Activated T-helper 17 cell treated with anti-CD3 and anti-CD28 coated beads, Interleukin-2, amount 50 U/mL, for 72 hours (primary cell): ENCODE data around the gene B3GNT9. TPM values are rescaled to one million over a fixed set of nuclear protein-coding genes. Genes with fewer than 3 reads are reported as not detected.

Experiments used
- ATAC-seq: fragments of 150-1000 bp; cut with Tn5 transposase; replicated peaks from 2 replicates; pipeline ENCODE4 v1.10.0; 2021; ENCODE audit warnings: mild to moderate bottlenecking, moderate library complexity
- H3K27ac Mint-ChIP-seq: one replicate; pipeline ENCODE4 v1.8.0; 2022; ENCODE audit warnings: mixed read lengths
- H3K27me3 Mint-ChIP-seq: one replicate; pipeline ENCODE4 v1.8.0; 2022; ENCODE audit warnings: mixed read lengths
- H3K36me3 Mint-ChIP-seq: one replicate; pipeline ENCODE4 v1.8.0; 2022; ENCODE audit warnings: low read depth, mild to moderate bottlenecking, mixed read lengths
- H3K4me1 Mint-ChIP-seq: one replicate; pipeline ENCODE4 v1.8.0; 2022; ENCODE audit warnings: mixed read lengths
- H3K4me3 Mint-ChIP-seq: one replicate; pipeline ENCODE4 v1.8.0; 2022; ENCODE audit warnings: mild to moderate bottlenecking, mixed read lengths
- H3K9me3 Mint-ChIP-seq: one replicate; pipeline ENCODE4 v1.8.0; 2022; ENCODE audit warnings: mixed read lengths
- total RNA-seq, 2 donors: library from RNA; stranded (reverse); gene quantifications; one replicate each; pipeline ENCODE4 v1.2.3, GENCODE V29; 2022

The B3GNT9 gene
- total RNA-seq, 2 donors from 2014 or later = 8.3 to 12.3 TPM

DNA sequence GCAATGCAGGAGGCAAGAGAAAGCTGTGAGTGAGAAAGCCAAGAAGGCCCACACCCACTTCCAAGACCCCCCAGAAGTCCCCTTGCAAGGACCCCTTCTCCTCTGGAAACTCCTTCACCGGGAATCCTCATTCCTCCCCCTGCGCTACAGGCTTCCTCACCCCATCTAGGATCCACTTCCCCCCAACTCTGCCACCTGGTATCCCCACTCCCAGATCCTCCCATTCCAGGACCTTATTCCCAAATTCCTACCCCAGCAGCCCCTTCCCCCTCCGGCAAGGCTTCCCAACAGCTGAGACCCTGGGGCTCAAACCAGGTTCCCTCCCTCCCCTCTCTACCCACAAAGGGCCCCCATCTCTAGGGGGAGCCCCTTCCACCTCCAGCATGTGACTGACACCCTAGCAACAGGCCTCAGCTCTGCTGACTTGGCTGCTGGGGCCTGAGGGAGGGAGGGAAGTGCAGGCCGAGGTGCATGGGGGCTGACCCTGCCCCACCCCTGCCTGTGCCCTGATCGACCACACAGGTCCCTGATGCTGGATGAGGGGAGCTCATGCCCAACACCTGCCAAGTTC, 15.9 kb upstream of the B3GNT9 start:
- Mint-ChIP-seq H3K9me3 (no peaks in the 10 kb centered on the region), H3K27ac (peak overlapping the region; percentile 66), H3K36me3 (peaks cover 85% of the 10 kb centered on the region), H3K27me3 (peaks cover 19% of the 10 kb centered on the region), H3K4me1 (peaks cover 25% of the 10 kb centered on the region), H3K4me3 (peak overlapping the region; percentile 99)
- ATAC-seq = no peak

DNA sequence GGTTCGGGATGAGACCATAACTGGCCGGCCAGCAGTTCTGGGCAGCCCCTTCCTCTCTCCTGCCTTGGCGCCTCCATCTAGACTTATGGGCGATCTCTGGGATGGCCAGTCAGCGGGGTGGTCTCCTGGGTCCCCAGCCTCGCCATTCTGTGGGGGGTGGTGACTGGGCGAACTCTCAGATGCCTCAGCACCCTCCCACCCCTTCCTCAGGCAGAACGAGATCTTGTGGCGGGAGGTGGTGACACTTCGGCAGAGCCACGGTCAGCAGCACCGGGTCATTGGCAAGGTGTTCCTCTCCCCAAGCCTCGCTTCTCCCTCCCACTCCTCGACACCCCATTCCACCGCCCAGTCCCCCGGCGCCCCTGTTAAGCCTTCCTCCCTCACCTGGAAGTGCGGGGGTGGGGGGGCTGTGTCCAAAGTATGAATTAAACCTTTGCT, 15.3 kb upstream of the B3GNT9 start:
- no peaks in the 10 kb centered on the region for H3K9me3 Mint-ChIP-seq
- peaks cover 20% of the 10 kb centered on the region for H3K4me1 Mint-ChIP-seq
- ATAC-seq = no peak
- peaks cover 16% of the 10 kb centered on the region for H3K27me3 Mint-ChIP-seq
- H3K36me3 Mint-ChIP-seq = peaks cover 85% of the 10 kb centered on the region
- H3K27ac Mint-ChIP-seq = peak overlapping the region; percentile 66
- H3K4me3 Mint-ChIP-seq = peak overlapping the region; percentile 99

- H3K36me3 Mint-ChIP-seq = peaks cover 85% of the 10 kb centered on the region
- H3K4me1 Mint-ChIP-seq = peaks cover 15% of the 10 kb centered on the region
- peak overlapping the region; percentile 99 for H3K4me3 Mint-ChIP-seq
- H3K27me3 Mint-ChIP-seq = peaks cover 13% of the 10 kb centered on the region
- no peaks in the 10 kb centered on the region for H3K9me3 Mint-ChIP-seq
- ATAC-seq = no peak
- no peak overlapping the region for H3K27ac Mint-ChIP-seq
Observed at GRCh38 chr16:67165121-67166078, 14.6 kb upstream of the B3GNT9 start.

- no peak within 1 kb of the TSS for H3K27ac Mint-ChIP-seq
- peaks cover 13% of the 10 kb centered on the region for H3K27me3 Mint-ChIP-seq
- peak within 1 kb of the TSS; percentile 99 for H3K4me3 Mint-ChIP-seq
- no peak for ATAC-seq
- no peaks in the 10 kb centered on the region for H3K9me3 Mint-ChIP-seq
- H3K4me1 Mint-ChIP-seq = peaks cover 10% of the 10 kb centered on the region
- H3K36me3 Mint-ChIP-seq = peaks cover 83% of the 10 kb centered on the region
Observed at GRCh38 chr16:67164599-67165061, 13.8 kb upstream of the B3GNT9 start, which contains the start of gene HSF4. Gene HSF4, plus strand, starts transcription at chr16:67164745. Its CDS starts 67 bp downstream, at chr16:67164812.

DNA sequence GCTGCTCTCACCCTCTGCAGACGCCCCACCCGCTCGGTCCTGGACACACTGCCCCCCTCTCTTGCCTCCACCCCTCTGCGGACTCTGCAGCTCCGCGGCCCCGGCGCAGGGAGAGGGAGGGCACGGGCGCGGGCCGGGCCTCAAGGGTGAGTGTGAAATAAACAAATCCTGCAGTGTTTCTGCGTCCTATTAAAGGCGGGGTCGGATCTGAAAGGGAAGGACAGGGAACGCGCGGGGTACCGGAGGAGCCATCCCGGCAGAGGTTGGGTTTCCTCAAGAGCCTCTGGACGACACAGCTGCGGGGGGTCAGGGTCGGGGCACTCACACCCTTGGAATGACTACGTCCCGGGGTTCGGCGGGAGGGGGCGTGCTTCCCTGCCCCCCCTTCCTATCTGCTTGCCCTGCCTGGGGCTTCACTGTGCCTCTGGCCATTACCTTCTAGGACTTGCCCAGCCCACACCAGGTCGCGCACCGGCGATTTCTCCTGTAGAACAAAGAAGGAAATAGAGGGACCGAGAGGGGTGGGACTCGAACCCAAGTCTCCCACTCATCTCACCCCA, 13.3 kb upstream of the B3GNT9 start:
- peaks cover 10% of the 10 kb centered on the region for H3K4me1 Mint-ChIP-seq
- peak overlapping the region; percentile 94 for H3K4me3 Mint-ChIP-seq
- peaks cover 13% of the 10 kb centered on the region for H3K27me3 Mint-ChIP-seq
- peaks cover 82% of the 10 kb centered on the region for H3K36me3 Mint-ChIP-seq
- ATAC-seq = no peak
- H3K27ac Mint-ChIP-seq = no peak overlapping the region
- no peaks in the 10 kb centered on the region for H3K9me3 Mint-ChIP-seq

GRCh38 chr16:67163164-67163998, 12.6 kb upstream of the B3GNT9 start:
- peak; percentile 1 for ATAC-seq
- Mint-ChIP-seq H3K27ac (no peak overlapping the region), H3K36me3 (peaks cover 82% of the 10 kb centered on the region), H3K27me3 (peaks cover 13% of the 10 kb centered on the region), H3K9me3 (no peaks in the 10 kb centered on the region), H3K4me1 (peaks cover 13% of the 10 kb centered on the region), H3K4me3 (peak overlapping the region; percentile 94)

- Mint-ChIP-seq H3K27ac (no peak overlapping the region), H3K36me3 (peaks cover 82% of the 10 kb centered on the region), H3K9me3 (no peaks in the 10 kb centered on the region), H3K4me1 (peaks cover 17% of the 10 kb centered on the region), H3K4me3 (peak overlapping the region; percentile 94), H3K27me3 (peaks cover 13% of the 10 kb centered on the region)
- ATAC-seq = no peak
Observed at GRCh38 chr16:67162506-67163163, 11.8 kb upstream of the B3GNT9 start.

DNA sequence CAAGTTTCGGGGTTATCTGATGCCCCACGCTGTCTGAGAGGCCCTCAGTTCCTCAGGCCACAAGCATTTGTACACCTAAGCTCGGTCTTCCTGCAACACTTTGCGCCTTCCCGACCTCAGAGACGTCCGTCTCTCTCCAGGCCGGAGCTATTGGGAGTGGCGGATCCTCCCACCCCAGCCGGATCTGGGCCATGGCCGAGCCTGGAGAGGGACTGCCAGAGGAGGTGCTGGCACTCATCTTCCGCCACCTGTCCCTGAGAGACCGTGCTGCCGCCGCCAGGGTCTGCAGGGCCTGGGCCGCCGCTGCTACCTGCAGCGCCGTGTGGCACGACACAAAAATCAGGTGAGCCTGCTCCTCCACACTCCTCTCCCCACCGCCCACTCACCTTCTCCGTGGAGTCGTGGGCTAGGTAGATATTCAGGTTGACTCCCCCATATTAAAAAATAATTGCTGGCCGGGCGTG, 10.8 kb upstream of the B3GNT9 start:
- Mint-ChIP-seq H3K4me1 (peaks cover 23% of the 10 kb centered on the region), H3K4me3 (peak overlapping the region; percentile 94), H3K27ac (no peak overlapping the region), H3K36me3 (peaks cover 80% of the 10 kb centered on the region), H3K27me3 (peaks cover 10% of the 10 kb centered on the region), H3K9me3 (no peaks in the 10 kb centered on the region)
- no peak for ATAC-seq

- peaks cover 3% of the 10 kb centered on the region for H3K27me3 Mint-ChIP-seq
- peak overlapping the region; percentile 92 for H3K27ac Mint-ChIP-seq
- peak overlapping the region; percentile 94 for H3K4me3 Mint-ChIP-seq
- H3K36me3 Mint-ChIP-seq = peaks cover 70% of the 10 kb centered on the region
- ATAC-seq = peak; percentile 63
- peaks cover 29% of the 10 kb centered on the region for H3K4me1 Mint-ChIP-seq
- H3K9me3 Mint-ChIP-seq = no peaks in the 10 kb centered on the region
Observed at GRCh38 chr16:67158637-67159600, 8.1 kb upstream of the B3GNT9 start.

GRCh38 chr16:67157892-67158635, 7.3 kb upstream of the B3GNT9 start:
- Mint-ChIP-seq H3K27ac (peak overlapping the region; percentile 92), H3K27me3 (peaks cover 3% of the 10 kb centered on the region), H3K4me1 (peaks cover 33% of the 10 kb centered on the region), H3K4me3 (peak overlapping the region; percentile 94), H3K9me3 (no peaks in the 10 kb centered on the region), H3K36me3 (peaks cover 71% of the 10 kb centered on the region)
- ATAC-seq = no peak

DNA sequence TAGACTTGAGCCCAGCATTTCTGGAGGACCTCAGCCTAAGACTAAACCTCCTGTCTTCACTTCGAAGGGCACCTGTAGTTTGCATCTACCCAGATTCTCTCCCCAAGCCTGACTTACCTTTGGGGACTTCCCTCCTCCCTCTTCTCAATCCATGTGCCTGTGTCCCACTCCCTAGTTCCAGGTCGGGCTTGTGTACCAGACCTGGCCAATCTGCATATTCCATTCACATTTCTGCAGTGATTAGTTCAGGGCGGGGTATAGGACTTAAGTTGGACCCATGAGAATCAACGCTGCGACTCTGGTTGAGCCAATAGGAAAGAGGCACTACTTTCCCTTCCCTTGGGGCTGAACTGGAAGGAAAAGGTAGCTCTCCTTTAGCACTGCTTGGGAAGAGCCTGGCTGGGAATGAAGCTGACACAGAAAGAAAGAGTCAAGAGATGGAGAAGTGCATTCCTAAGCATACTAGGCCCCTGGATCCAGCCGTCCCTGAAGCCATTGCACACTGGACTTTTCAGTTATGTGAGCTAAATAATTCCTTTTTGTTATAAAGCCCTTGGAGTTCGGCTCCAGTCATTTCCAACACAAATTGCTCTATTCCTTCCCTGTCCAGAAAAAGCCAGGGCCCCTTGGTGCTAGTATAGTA, 6.4 kb upstream of the B3GNT9 start:
- H3K36me3 Mint-ChIP-seq = peaks cover 63% of the 10 kb centered on the region
- ATAC-seq = no peak
- peak overlapping the region; percentile 94 for H3K4me3 Mint-ChIP-seq
- no peaks in the 10 kb centered on the region for H3K27me3 Mint-ChIP-seq
- H3K4me1 Mint-ChIP-seq = peaks cover 38% of the 10 kb centered on the region
- H3K9me3 Mint-ChIP-seq = no peaks in the 10 kb centered on the region
- peak overlapping the region; percentile 92 for H3K27ac Mint-ChIP-seq
